Superior temporal gyrus (tissue), 1 donor: ENCODE measurements around the gene AGTR1.

Source experiments
- DNase-seq: peaks from one replicate; pipeline ENCODE4 v3.0.0-alpha.2; 2016; ENCODE audit errors: extremely low spot score

AGTR1 gene

GRCh38 chr3:148697306-148698189, at the start of gene AGTR1:
Gene AGTR1, plus strand, starts transcription at chr3:148697903. Its CDS starts 43,133 bp downstream, at chr3:148741036.
- DNase-seq: no peak

GRCh38 chr3:148648685-148649352, 48.9 kb upstream of the AGTR1 start:
- DNase-seq: no peak

- DNase-seq: no peak
Observed at GRCh38 chr3:148651549-148651948, 46.2 kb upstream of the AGTR1 start.

GRCh38 chr3:148654433-148654832, 43.3 kb upstream of the AGTR1 start:
- DNase-seq: no peak

GRCh38 chr3:148657470-148657869, 40.2 kb upstream of the AGTR1 start:
- no peak for DNase-seq

- no peak for DNase-seq
Observed at GRCh38 chr3:148659512-148659911, 38.2 kb upstream of the AGTR1 start.

GRCh38 chr3:148680289-148680688, 17.4 kb upstream of the AGTR1 start:
- DNase-seq: no peak

GRCh38 chr3:148681080-148681479, 16.6 kb upstream of the AGTR1 start:
- DNase-seq: no peak

GRCh38 chr3:148682997-148683396, 14.7 kb upstream of the AGTR1 start:
- DNase-seq: no peak

GRCh38 chr3:148694116-148694515, 3.6 kb upstream of the AGTR1 start:
- no peak for DNase-seq

- no peak for DNase-seq
Observed at GRCh38 chr3:148698190-148698810, 597 bp downstream of the AGTR1 start.

- no peak for DNase-seq
Observed at GRCh38 chr3:148705314-148705713, 7.6 kb downstream of the AGTR1 start.

- DNase-seq: no peak
Observed at GRCh38 chr3:148707601-148708380, 10.1 kb downstream of the AGTR1 start.

- no peak for DNase-seq
Observed at GRCh38 chr3:148708409-148708808, 10.7 kb downstream of the AGTR1 start.

- DNase-seq: no peak
Observed at GRCh38 chr3:148709560-148710253, 12.0 kb downstream of the AGTR1 start.

GRCh38 chr3:148710665-148711064, 13.0 kb downstream of the AGTR1 start:
- DNase-seq: no peak

GRCh38 chr3:148711981-148712666, 14.4 kb downstream of the AGTR1 start:
- no peak for DNase-seq

GRCh38 chr3:148714521-148714920, 16.8 kb downstream of the AGTR1 start:
- DNase-seq: no peak

GRCh38 chr3:148716657-148717056, 19.0 kb downstream of the AGTR1 start:
- DNase-seq: no peak

GRCh38 chr3:148717885-148718561, 20.3 kb downstream of the AGTR1 start:
- DNase-seq: no peak
